SU-DHL-6 (cell line): ENCODE measurements around the gene SPNS1.

ENCODE experiments used
- H2AFZ ChIP-seq: fragments of 200-600 bp; sonication (generic); 2 replicates; pipeline ENCODE4 v1.6.1; 2014; ENCODE audit warnings: low read depth, mild to moderate bottlenecking, moderate library complexity, mixed read lengths, antibody characterized with exemption, low read length; ENCODE audit not compliant: severe bottlenecking
- H3F3A ChIP-seq: fragments of 200-600 bp; shearing (Covaris generic); 2 replicates; pipeline ENCODE4 v1.6.0; 2016; ENCODE audit warnings: antibody characterized with exemption, mild to moderate bottlenecking; ENCODE audit not compliant: insufficient read depth
- H3K27ac ChIP-seq: fragments of 200-600 bp; sonication (generic); 2 replicates; pipeline ENCODE4 v1.5.1; 2016; ENCODE audit warnings: low read depth, mild to moderate bottlenecking, low read length, moderate library complexity, mixed read lengths
- H3K27me3 ChIP-seq: fragments of 200-600 bp; sonication (generic), shearing (Covaris generic); 2 replicates; pipeline ENCODE4 v1.6.0; 2014; ENCODE audit warnings: mild to moderate bottlenecking, low read length
- H3K36me3 ChIP-seq: fragments of 200-600 bp; sonication (generic); 2 replicates; pipeline ENCODE4 v1.6.1; 2014; ENCODE audit warnings: mild to moderate bottlenecking, low read length, mixed read lengths
- H3K4me2 ChIP-seq: fragments of 300-600, 200-600 bp; shearing (Covaris generic), sonication (generic); 2 replicates; pipeline ENCODE4 v1.6.0; 2014; ENCODE audit warnings: low read length, low read depth, mild to moderate bottlenecking; ENCODE audit not compliant: poor library complexity, severe bottlenecking
- H3K4me3 ChIP-seq: fragments of 200-600 bp; sonication (generic); 2 replicates; pipeline ENCODE4 v1.5.1; 2014; ENCODE audit warnings: antibody characterized with exemption, low read length, mild to moderate bottlenecking, mixed read lengths; ENCODE audit not compliant: insufficient read depth, poor library complexity, severe bottlenecking
- H3K79me2 ChIP-seq: fragments of 200-600 bp; sonication (generic); 2 replicates; pipeline ENCODE4 v1.6.1; 2014; ENCODE audit warnings: mild to moderate bottlenecking, low read length, moderate library complexity; ENCODE audit not compliant: insufficient read depth
- H3K9ac ChIP-seq: fragments of 200-600 bp; sonication (generic); 2 replicates; pipeline ENCODE4 v1.7.0; 2014; ENCODE audit warnings: mild to moderate bottlenecking, low read length
- H3K9me2 ChIP-seq: fragments of 200-600 bp; sonication (generic); replicated peaks from 2 replicates; pipeline ENCODE4 v1.6.1; 2014; ENCODE audit warnings: low read length; ENCODE audit not compliant: insufficient read depth
- H3K9me3 ChIP-seq: fragments of 200-600 bp; sonication (generic); 2 replicates; pipeline ENCODE4 v1.6.1; 2014; ENCODE audit warnings: low read length, mixed read lengths; ENCODE audit not compliant: insufficient read depth
- H4K20me1 ChIP-seq: fragments of 200-600 bp; sonication (generic); 2 replicates; pipeline ENCODE4 v1.6.1; 2014; ENCODE audit warnings: low read depth, mild to moderate bottlenecking, antibody characterized with exemption, low read length, moderate library complexity, mixed read lengths
- EZH2phosphoT487 ChIP-seq: fragments of 200-600 bp; sonication (generic), shearing (Covaris generic); conservative IDR thresholded peaks from 2 replicates; pipeline ENCODE4 v1.6.1; 2018; ENCODE audit warnings: mild to moderate bottlenecking, antibody characterized with exemption, low read length, moderate library complexity, mixed read lengths
- TF ChIP-seq, protein P1 (sequence below): fragments of 200-600 bp; sonication (generic); IDR thresholded peaks from one replicate; pipeline ENCODE4 v1.5.1; 2017; ENCODE audit warnings: antibody characterized with exemption, mild to moderate bottlenecking, low read length, moderate library complexity; ENCODE audit not compliant: insufficient read depth, poor library complexity, severe bottlenecking

SPNS1 gene

DNA sequence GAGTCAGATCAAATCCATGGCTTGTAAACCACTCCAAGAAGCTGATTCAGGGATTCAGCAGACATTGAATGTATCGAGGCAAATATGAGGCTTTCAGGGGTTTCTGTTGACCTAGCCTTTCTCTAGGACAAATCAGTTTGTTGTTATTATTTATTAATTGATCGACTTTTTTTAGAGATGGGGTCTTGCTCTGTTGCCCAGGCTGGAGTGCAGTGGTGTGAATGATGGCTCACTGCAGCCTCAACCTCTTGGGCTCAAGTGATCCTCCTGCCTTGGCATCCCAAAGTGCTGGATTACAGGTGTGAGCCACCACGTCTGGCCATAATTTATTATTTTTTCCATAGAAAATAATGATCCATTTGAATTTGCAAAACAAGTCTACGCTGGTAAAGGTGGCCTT lies 37.3 kb downstream of the SPNS1 start:
- H3K4me2 ChIP-seq = no peak overlapping the region
- no peaks in the 10 kb centered on the region for H3K36me3 ChIP-seq
- no peaks in the 10 kb centered on the region for H3K9me2 ChIP-seq
- H3K9ac ChIP-seq = no peak overlapping the region
- no peaks in the 10 kb centered on the region for H3K9me3 ChIP-seq
- no peaks in the 10 kb centered on the region for H4K20me1 ChIP-seq
- no peaks in the 10 kb centered on the region for H3F3A ChIP-seq
- no peaks in the 10 kb centered on the region for H3K79me2 ChIP-seq
- no peaks in the 10 kb centered on the region for H3K27me3 ChIP-seq
- H2AFZ ChIP-seq = no peak overlapping the region
- H3K27ac ChIP-seq = no peak overlapping the region
- no peak overlapping the region for H3K4me3 ChIP-seq
- TF ChIP-seq, protein P1, sequence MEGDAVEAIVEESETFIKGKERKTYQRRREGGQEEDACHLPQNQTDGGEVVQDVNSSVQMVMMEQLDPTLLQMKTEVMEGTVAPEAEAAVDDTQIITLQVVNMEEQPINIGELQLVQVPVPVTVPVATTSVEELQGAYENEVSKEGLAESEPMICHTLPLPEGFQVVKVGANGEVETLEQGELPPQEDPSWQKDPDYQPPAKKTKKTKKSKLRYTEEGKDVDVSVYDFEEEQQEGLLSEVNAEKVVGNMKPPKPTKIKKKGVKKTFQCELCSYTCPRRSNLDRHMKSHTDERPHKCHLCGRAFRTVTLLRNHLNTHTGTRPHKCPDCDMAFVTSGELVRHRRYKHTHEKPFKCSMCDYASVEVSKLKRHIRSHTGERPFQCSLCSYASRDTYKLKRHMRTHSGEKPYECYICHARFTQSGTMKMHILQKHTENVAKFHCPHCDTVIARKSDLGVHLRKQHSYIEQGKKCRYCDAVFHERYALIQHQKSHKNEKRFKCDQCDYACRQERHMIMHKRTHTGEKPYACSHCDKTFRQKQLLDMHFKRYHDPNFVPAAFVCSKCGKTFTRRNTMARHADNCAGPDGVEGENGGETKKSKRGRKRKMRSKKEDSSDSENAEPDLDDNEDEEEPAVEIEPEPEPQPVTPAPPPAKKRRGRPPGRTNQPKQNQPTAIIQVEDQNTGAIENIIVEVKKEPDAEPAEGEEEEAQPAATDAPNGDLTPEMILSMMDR = no peak

DNA sequence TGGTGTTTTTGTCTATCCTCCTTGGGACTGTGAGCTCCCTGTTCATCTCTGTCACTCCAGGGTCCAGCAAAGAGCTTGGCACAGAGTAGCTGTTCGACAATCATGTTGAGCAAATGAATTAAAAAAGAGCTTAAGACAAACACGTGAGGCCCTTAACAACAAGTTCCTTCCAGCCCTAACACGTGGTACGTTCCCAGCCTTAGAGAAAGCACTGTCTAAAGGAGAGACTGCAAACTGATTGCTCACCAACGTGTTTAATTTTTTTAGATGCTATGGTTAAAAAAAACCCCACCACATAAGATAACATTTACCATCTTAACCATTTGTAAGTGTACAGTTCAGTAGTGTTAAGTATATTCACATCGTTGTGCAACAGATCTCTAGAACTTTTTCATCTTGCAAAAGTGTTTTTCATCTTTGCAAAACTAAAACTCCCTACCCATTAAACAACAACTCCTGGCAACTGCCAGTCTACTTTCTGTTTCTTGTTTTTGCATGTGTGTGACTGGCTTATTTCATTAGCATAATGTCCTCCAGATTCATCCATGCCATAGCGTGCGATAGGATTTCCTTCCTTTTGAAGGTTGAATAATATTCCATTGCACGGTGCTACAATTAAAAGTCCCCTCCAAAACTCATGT lies 38.5 kb downstream of the SPNS1 start:
- Histone ChIP-seq H3K27me3 (no peaks in the 10 kb centered on the region), H3K36me3 (no peaks in the 10 kb centered on the region), H3K9me3 (no peaks in the 10 kb centered on the region), H3F3A (no peaks in the 10 kb centered on the region), H3K4me2 (no peak overlapping the region), H4K20me1 (no peaks in the 10 kb centered on the region), H3K27ac (no peak overlapping the region), H3K9ac (no peak overlapping the region), H3K4me3 (no peak overlapping the region), H3K79me2 (no peaks in the 10 kb centered on the region), H3K9me2 (no peaks in the 10 kb centered on the region), H2AFZ (no peak overlapping the region)
- TF ChIP-seq EZH2phosphoT487 = no peak
- TF ChIP-seq, protein P1 = no peak

DNA sequence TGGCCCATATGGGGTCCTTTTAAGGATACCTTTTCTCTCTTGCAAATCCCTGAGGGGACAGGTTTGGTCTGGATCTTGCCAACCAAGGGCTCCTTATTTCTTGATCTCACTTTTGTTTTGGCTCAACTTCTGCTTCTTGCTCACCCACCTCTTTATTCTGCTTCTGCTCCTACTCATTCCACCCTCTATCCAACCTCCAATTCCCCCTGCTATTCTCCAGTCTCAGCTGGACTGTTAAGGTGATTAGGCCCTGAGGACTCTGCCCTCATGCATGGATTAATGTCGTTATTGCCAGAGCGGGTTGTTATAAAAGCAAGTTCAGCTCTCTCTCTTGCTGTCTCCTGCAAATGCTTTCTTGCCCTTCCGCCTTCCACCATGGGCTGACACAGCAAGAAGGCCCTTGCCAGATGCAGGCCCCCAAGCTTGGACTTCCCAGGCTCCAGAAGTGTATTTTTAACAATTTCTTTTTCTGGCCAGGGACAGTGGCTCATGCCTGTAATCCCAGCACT lies 40.0 kb downstream of the SPNS1 start:
- no peaks in the 10 kb centered on the region for H3K27me3 ChIP-seq
- no peak overlapping the region for H3K4me2 ChIP-seq
- TF ChIP-seq EZH2phosphoT487 = no peak
- H4K20me1 ChIP-seq = no peaks in the 10 kb centered on the region
- no peak overlapping the region for H3K4me3 ChIP-seq
- H3K9me2 ChIP-seq = no peaks in the 10 kb centered on the region
- no peak overlapping the region for H3K27ac ChIP-seq
- no peak overlapping the region for H2AFZ ChIP-seq
- H3K9ac ChIP-seq = no peak overlapping the region
- no peaks in the 10 kb centered on the region for H3F3A ChIP-seq
- H3K79me2 ChIP-seq = no peaks in the 10 kb centered on the region
- no peaks in the 10 kb centered on the region for H3K9me3 ChIP-seq
- no peaks in the 10 kb centered on the region for H3K36me3 ChIP-seq

DNA sequence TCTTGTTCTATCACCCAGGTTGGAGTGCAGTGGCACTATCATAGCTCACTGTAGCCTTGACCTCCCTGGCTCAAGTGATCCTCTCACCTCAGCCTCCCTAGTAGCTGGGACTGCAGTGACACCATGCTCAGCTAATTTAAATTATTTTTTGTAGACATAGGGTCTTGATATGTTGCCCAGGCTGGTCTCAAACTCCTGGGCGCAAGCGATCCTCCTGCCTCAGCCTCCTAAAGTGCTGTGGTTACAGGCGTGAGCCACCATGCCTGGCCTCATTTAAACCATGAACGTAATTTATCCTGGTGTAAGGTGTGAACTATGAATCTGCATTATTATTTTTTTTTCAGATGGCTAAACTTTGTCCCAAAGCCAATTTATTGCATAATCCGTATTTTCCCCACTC lies 47.6 kb downstream of the SPNS1 start:
- Histone ChIP-seq H4K20me1 (no peaks in the 10 kb centered on the region), H3K27me3 (no peaks in the 10 kb centered on the region), H3K9ac (no peak overlapping the region), H2AFZ (no peak overlapping the region), H3K4me3 (no peak overlapping the region), H3F3A (no peaks in the 10 kb centered on the region), H3K36me3 (no peaks in the 10 kb centered on the region), H3K27ac (no peak overlapping the region), H3K9me2 (no peaks in the 10 kb centered on the region), H3K79me2 (no peaks in the 10 kb centered on the region), H3K4me2 (no peak overlapping the region), H3K9me3 (no peaks in the 10 kb centered on the region)
- no peak for TF ChIP-seq EZH2phosphoT487
- TF ChIP-seq, protein P1 = no peak
